SK-N-MC (cell line): ENCODE measurements around the gene CTNNA3.

Source experiments
- EZH2 ChIP-seq: fragments of 200-600 bp; sonication (generic); IDR thresholded peaks from one replicate; pipeline ENCODE4 v1.6.1; 2017; ENCODE audit warnings: antibody characterized with exemption
- POLR2AphosphoS5 ChIP-seq: IDR thresholded peaks from 2 replicates; pipeline ENCODE4 v1.6.1; 2012; ENCODE audit warnings: mild to moderate bottlenecking, low read depth, low read length, borderline replicate concordance

- TF ChIP-seq EZH2 (no peak), POLR2AphosphoS5 (no peak)
Measured at GRCh38 chr10:67603086-67603485, 92.9 kb downstream of the CTNNA3 start.
